ES-I3 (cell line): ENCODE data around the gene RLF.
"Not testable (repeated sequence)": the region's sequence is repeated elsewhere in the genome, so short reads cannot be mapped to it uniquely, and the experiment has no call there.

ENCODE experiments used
- H3K36me3 ChIP-seq: 2 replicates; pipeline ENCODE4 v1.6.1; 2013; ENCODE audit warnings: mild to moderate bottlenecking, low read length, control low read depth, moderate library complexity; ENCODE audit not compliant: insufficient read depth
- H3K4me1 ChIP-seq: 2 replicates; pipeline ENCODE4 v1.6.1; 2013; ENCODE audit warnings: mild to moderate bottlenecking, control low read depth, low read length; ENCODE audit not compliant: insufficient read depth
- H3K9ac ChIP-seq: 2 replicates; pipeline ENCODE4 v1.6.1; 2013; ENCODE audit warnings: low read depth, mild to moderate bottlenecking, low read length, moderate library complexity
- H3K9me3 ChIP-seq: 2 replicates; pipeline ENCODE4 v1.6.1; 2013; ENCODE audit warnings: mild to moderate bottlenecking, low read length, moderate library complexity; ENCODE audit not compliant: control insufficient read depth, insufficient read depth

RLF gene

DNA sequence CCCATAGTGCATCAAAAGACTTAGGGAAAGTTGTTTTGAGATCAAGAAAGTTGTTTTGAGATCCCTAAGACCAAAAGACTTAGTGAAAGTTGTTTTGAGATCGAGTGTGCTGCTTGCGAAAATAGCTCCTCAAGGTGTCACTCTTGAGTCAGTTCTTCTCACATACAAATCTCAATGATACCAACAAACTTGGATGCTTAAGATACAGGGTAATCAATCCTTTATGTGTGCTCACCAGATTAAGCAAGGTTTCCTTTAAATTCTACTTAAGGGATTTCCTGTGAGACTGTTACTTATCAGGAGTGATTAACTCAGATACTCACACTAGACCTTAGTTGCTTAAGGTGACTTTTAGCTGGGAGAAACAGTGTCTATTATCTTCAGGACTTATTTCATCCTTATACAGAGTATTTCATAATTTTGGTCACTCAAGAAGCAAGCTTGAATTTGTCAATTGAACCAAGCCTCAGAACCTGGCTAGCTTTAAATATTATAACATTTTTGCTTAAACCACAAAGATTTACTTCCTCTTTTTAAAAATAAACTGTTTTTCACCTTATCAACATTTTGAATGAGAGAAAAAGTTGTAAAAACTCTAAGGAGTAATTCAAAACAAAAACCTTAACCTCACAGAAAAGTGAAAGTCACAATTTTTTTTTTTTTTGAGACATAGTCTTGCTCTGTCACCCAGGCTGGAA is 8.0 kb upstream of the RLF start:
- Histone ChIP-seq H3K4me1 (no peaks in the 10 kb centered on the region), H3K36me3 (no peaks in the 10 kb centered on the region), H3K9ac (no peak overlapping the region), H3K9me3 (no peaks in the 10 kb centered on the region)

DNA sequence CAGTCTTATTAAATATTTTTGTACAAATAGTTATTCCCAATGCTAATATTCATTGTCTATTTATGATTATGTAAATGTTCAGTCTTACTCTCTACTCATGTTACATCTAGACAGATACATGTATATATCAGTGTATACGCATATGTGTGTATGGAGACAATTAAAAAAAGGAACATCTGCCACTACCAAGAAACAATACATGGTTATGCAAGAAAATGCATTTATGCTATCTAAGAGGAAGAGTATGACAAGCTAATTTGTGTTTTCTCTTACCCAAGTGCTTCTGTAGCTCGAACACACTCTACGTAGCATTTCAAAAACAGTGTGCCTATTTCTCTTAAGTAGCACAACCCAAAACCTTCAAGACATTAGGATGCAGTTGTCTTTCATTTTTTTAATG is 6.1 kb upstream of the RLF start:
- H3K36me3 ChIP-seq, result no peaks in the 10 kb centered on the region
- H3K9me3 ChIP-seq, result no peaks in the 10 kb centered on the region
- no peaks in the 10 kb centered on the region for H3K4me1 ChIP-seq
- H3K9ac ChIP-seq, result no peak overlapping the region

- Histone ChIP-seq H3K4me1 (no peaks in the 10 kb centered on the region), H3K36me3 (no peaks in the 10 kb centered on the region), H3K9ac (no peak overlapping the region), H3K9me3 (no peaks in the 10 kb centered on the region)
Observed at GRCh38 chr1:40155910-40156309, 5.3 kb upstream of the RLF start.

DNA sequence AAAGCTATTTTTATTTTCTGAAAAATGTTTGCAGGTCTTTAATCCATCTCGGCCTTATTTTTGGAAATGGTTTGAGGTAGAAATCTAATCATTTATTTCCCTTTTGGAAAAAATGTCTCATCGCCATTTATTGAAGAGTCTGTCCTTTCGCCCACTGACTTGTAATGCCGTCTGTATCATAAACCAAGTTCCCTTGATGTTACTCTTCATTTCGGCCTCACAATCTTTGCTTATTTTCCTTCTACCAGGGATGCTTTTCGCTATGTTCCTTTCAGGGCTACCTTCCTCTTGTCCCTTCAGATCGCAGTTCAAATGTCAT is 422 bp upstream of the RLF start:
- no peaks in the 10 kb centered on the region for H3K36me3 ChIP-seq
- no peaks in the 10 kb centered on the region for H3K4me1 ChIP-seq
- H3K9ac ChIP-seq, result peak overlapping the region; percentile 82
- no peaks in the 10 kb centered on the region for H3K9me3 ChIP-seq

- H3K36me3 ChIP-seq, result no peaks in the 10 kb centered on the region
- peak overlapping the region; percentile 82 for H3K9ac ChIP-seq
- H3K9me3 ChIP-seq, result no peaks in the 10 kb centered on the region
- H3K4me1 ChIP-seq, result no peaks in the 10 kb centered on the region
Observed at GRCh38 chr1:40161888-40162397, 756 bp downstream of the RLF start.

DNA sequence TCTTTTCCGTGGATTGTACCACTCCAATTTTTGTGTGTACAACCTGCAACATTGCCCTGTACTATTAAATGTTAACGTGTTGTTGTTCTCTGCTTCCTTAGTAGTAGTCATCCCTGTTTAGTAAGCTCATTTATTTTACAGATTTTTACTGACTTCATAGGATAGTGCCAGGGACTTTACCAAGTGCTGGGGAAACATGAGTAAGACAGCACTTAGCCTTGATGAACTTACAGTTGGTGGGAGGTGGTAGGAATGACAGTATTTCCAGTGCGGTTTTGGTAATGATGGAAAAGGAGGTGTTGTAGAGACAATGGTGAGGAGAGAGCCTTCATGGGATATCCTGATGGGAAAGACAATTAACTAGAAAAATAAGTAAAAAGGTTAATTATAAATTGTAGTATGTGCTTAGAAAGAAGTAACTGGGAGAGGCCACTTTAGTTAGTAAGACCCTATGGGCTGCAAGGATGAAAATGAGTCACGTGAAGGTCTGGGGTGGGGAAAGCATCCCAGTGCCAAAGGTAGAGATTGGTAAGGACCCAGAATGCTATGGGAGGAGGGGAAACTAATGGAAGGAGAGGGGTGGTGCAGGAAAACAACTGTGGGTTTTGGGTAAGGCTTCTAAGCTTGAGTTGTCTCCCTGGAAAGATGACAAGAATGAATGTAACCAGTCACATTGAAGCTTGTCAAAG is 1.7 kb downstream of the RLF start:
- peak overlapping the region; percentile 82 for H3K9ac ChIP-seq
- H3K9me3 ChIP-seq, result no peaks in the 10 kb centered on the region
- H3K4me1 ChIP-seq, result no peaks in the 10 kb centered on the region
- no peaks in the 10 kb centered on the region for H3K36me3 ChIP-seq

DNA sequence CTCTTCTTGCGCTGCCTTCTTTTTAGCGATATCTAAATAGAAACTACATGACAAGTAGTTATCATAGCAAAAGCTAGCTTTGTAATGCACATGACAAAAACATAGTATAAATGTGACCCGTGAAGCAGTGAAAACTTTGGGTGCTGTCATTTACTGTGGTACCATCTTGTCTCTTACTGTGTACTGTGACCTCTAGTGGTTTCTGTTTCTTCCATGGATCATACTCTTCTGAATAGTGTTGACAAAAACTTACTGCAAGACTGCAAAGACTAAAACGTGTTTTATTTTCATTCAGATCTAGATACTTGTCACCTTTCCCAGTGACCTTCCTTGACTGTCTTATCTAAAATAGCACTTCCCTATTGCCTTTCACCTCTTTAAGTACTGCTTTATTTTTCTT is 6.1 kb downstream of the RLF start:
- no peaks in the 10 kb centered on the region for H3K9me3 ChIP-seq
- no peaks in the 10 kb centered on the region for H3K36me3 ChIP-seq
- H3K4me1 ChIP-seq, result no peaks in the 10 kb centered on the region
- no peak overlapping the region for H3K9ac ChIP-seq

DNA sequence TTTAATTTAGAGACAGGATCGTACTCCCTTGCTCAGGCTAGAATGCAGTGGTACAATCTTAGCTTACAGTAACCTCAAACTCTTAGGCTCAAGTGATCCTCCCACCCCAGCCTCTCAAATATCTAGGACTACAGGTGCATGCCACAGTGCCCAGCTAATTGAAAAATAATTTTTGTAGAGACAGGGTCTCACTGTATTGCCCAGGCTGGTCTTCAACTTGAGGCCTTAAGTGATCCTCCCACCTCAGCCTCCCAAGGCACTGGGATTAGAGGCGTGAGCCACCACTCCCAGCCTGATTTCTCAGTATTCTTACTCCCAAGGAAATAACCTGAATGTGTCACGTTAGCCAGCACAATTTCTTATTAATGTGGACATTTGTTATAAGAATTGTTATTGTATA is 9.8 kb downstream of the RLF start:
- H3K4me1 ChIP-seq, result no peaks in the 10 kb centered on the region
- no peaks in the 10 kb centered on the region for H3K9me3 ChIP-seq
- H3K9ac ChIP-seq, result no peak overlapping the region
- H3K36me3 ChIP-seq, result no peaks in the 10 kb centered on the region

DNA sequence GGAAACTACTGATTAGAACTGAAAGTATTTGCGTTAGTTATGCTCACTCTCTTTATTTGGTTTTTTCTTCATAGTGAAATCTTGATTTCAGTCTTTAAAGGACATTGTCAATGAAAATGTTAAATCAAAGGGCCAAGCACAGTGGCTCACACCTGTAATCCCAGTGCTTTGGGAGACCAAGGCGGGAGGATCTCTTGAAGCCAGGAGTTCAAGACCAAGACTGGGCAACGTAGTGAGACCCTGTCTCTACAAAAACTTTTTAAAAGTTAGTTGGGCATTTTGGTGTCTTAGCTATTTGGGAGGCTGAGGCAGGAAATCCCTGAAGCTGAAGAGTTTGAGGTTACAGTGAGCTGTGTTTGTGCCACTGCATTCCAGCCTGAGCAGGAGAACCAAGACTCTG is 13.6 kb downstream of the RLF start:
- no peaks in the 10 kb centered on the region for H3K4me1 ChIP-seq
- no peak overlapping the region for H3K9ac ChIP-seq
- H3K36me3 ChIP-seq, result no peaks in the 10 kb centered on the region
- H3K9me3 ChIP-seq, result no peaks in the 10 kb centered on the region

- not testable (repeated sequence) for H3K9me3 ChIP-seq, H3K36me3 ChIP-seq, H3K9ac ChIP-seq, H3K4me1 ChIP-seq
Observed at GRCh38 chr1:40176989-40177388, 15.8 kb downstream of the RLF start.

GRCh38 chr1:40178200-40178599 is 17.0 kb downstream of the RLF start:
- Histone ChIP-seq H3K36me3 (no peaks in the 10 kb centered on the region), H3K4me1 (peaks cover 3% of the 10 kb centered on the region; the same call in 1 of the 2 replicates), H3K9me3 (no peaks in the 10 kb centered on the region), H3K9ac (no peak overlapping the region)

- no peaks in the 10 kb centered on the region for H3K36me3 ChIP-seq
- H3K9ac ChIP-seq, result no peak overlapping the region
- no peaks in the 10 kb centered on the region for H3K9me3 ChIP-seq
Observed at GRCh38 chr1:40179496-40180089, 18.4 kb downstream of the RLF start.

GRCh38 chr1:40183055-40183710 is 22.0 kb downstream of the RLF start:
- Histone ChIP-seq H3K9me3 (no peaks in the 10 kb centered on the region), H3K9ac (no peak overlapping the region), H3K4me1 (peaks cover 7% of the 10 kb centered on the region), H3K36me3 (no peaks in the 10 kb centered on the region)

More at GRCh38 chr1:40179496-40180089, 18.4 kb downstream of the RLF start:
- peaks cover 3% of the 10 kb centered on the region; the same call in 1 of the 2 replicates for H3K4me1 ChIP-seq

GRCh38 chr1:40184193-40184592 is 23.0 kb downstream of the RLF start:
- 0 out of 2 replicates have a peak, but pooled peaks cover 2% of the 10 kb centered on the region for H3K36me3 ChIP-seq
- peaks cover 7% of the 10 kb centered on the region for H3K4me1 ChIP-seq
- no peaks in the 10 kb centered on the region for H3K9me3 ChIP-seq
- no peak overlapping the region for H3K9ac ChIP-seq
